ENCODE data around the gene ATP6V1D.
"Not testable (repeated sequence)": the region's sequence is repeated elsewhere in the genome, so short reads cannot be mapped to it uniquely, and the experiment has no call there.

Gene ATP6V1D

GRCh38 chr14:67359775-67360469 lies at the start of gene ATP6V1D, which contains the start of gene EIF2S1:
ATP6V1D (minus strand) TSS chr14:67359804; CDS start chr14:67359698, 106 bp downstream.
EIF2S1 (plus strand) TSS chr14:67360328; CDS start chr14:67364768, 4,440 bp downstream.
- Histone ChIP-seq H3K9me3 (replicated peaks; ENCODE audit: insufficient read depth, low read length) (no peaks in the 10 kb centered on the region), H3F3A (ENCODE audit: insufficient read depth, low read length) (peaks cover 19% of the 10 kb centered on the region), H3K9ac (ENCODE audit: low read length) (peak within 1 kb of the TSS; percentile 94), H3K4me3 (ENCODE audit: low read length) (peak within 1 kb of the TSS; percentile 87), H2AFZ (ENCODE audit: low read length) (peak within 1 kb of the TSS; percentile 57), H3K36me3 (replicated peaks; ENCODE audit: insufficient read depth, low read length) (no peaks in the 10 kb centered on the region), H3K79me2 (ENCODE audit: low read length) (peaks cover 89% of the 10 kb centered on the region), H3K27ac (ENCODE audit: low read length) (peak within 1 kb of the TSS; percentile 80), H3K4me2 (ENCODE audit: low read depth, low read length) (peak within 1 kb of the TSS; percentile 72), H3K9me2 (replicated peaks; ENCODE audit: insufficient read depth, low read length) (no peaks in the 10 kb centered on the region), H3K4me1 (ENCODE audit: low read length) (peaks cover 5% of the 10 kb centered on the region; the same call in 1 of the 2 replicates), H4K20me1 (ENCODE audit: insufficient read depth, low read length) (no peaks in the 10 kb centered on the region), H3K27me3 (replicated peaks; ENCODE audit: insufficient read depth, low read length) (no peaks in the 10 kb centered on the region)
- peak; percentile 90 for TF ChIP-seq CTCF (IDR thresholded peaks at IDR 0.05; ENCODE audit: low read length)
- TF ChIP-seq EZH2 (optimal IDR thresholded peaks at IDR 0.05; ENCODE audit: low read depth, low read length): no peak
- TF ChIP-seq EZH2phosphoT487 (IDR thresholded peaks at IDR 0.05; ENCODE audit: low read length): no peak
- peak; percentile 96 for DNase-seq

DNA sequence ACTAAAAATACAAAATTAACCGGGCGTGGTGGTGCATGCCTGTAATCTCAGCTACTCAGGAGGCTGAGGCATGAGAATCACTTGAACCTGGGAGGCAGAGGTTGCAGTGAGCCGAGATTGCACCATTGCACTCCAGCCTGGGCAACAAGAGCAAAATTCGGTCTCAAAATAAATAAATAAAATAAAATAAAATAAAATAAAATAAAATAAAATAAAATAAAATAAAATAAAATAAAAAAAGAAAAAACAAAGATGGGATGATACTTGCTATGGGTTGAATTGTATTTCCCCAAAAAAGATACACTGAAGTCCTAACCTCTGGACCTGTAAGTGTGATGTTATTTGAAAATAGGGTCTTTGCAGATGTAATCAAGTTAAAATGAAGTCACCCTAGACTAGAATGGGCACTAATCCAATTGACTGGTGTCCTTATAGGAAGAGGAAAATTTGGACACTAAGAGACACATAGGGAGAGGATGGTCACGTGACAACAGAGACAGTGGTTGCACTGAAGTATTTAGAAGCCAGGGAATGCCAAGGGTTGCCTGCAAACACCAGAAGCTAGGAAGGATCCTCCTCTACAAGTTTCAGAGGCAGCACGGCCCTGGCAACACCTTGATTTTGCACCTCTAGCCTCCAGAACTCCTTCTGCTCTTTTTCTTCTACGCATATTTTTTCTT lies 48.7 kb upstream of the ATP6V1D start:
- not testable (repeated sequence) for H4K20me1 ChIP-seq (ENCODE audit: insufficient read depth, low read length); H3K36me3 ChIP-seq (replicated peaks; ENCODE audit: insufficient read depth, low read length); H3K79me2 ChIP-seq (ENCODE audit: low read length); DNase-seq; H3K27me3 ChIP-seq (replicated peaks; ENCODE audit: insufficient read depth, low read length); H3K4me3 ChIP-seq (ENCODE audit: low read length); H3K4me1 ChIP-seq (ENCODE audit: low read length); H3K27ac ChIP-seq (ENCODE audit: low read length); H3K9me3 ChIP-seq (replicated peaks; ENCODE audit: insufficient read depth, low read length); H3K9ac ChIP-seq (ENCODE audit: low read length); H3K9me2 ChIP-seq (replicated peaks; ENCODE audit: insufficient read depth, low read length); H2AFZ ChIP-seq (ENCODE audit: low read length); H3F3A ChIP-seq (ENCODE audit: insufficient read depth, low read length); H3K4me2 ChIP-seq (ENCODE audit: low read depth, low read length)

DNA sequence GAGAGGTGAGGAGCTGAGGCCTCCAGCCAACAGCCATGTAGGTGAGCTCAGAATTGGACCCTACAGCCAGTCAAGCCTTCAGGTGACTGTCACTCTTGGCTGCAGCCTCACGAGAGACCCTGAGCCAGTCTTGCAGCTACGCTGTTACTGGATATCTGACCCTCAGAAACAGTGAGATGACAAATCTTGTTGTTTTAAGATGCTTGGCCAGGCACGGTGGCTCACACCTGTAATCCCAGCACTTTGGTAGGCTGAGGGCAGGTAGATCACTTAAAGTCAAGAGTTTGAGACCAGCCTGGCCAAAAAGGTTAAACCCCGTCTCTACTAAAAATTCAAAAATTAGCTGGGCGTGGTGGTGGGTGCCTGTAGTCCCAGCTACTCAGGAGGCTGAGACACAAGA lies 46.2 kb upstream of the ATP6V1D start:
- H3K4me1 ChIP-seq (ENCODE audit: low read length): no peaks in the 10 kb centered on the region
- H2AFZ ChIP-seq (ENCODE audit: low read length): no peak overlapping the region
- no peak for DNase-seq
- no peaks in the 10 kb centered on the region for H3K9me2 ChIP-seq (replicated peaks; ENCODE audit: insufficient read depth, low read length)
- no peaks in the 10 kb centered on the region for H3F3A ChIP-seq (ENCODE audit: insufficient read depth, low read length)
- H3K9me3 ChIP-seq (replicated peaks; ENCODE audit: insufficient read depth, low read length): no peaks in the 10 kb centered on the region
- no peaks in the 10 kb centered on the region for H3K79me2 ChIP-seq (ENCODE audit: low read length)
- TF ChIP-seq EZH2 (optimal IDR thresholded peaks at IDR 0.05; ENCODE audit: low read depth, low read length) (no peak), EZH2phosphoT487 (IDR thresholded peaks at IDR 0.05; ENCODE audit: low read length) (no peak), CTCF (IDR thresholded peaks at IDR 0.05; ENCODE audit: low read length) (no peak)
- no peak overlapping the region for H3K27ac ChIP-seq (ENCODE audit: low read length)
- H3K27me3 ChIP-seq (replicated peaks; ENCODE audit: insufficient read depth, low read length): no peaks in the 10 kb centered on the region
- H4K20me1 ChIP-seq (ENCODE audit: insufficient read depth, low read length): no peaks in the 10 kb centered on the region
- H3K4me3 ChIP-seq (ENCODE audit: low read length): no peak overlapping the region
- H3K4me2 ChIP-seq (ENCODE audit: low read depth, low read length): no peak overlapping the region
- no peaks in the 10 kb centered on the region for H3K36me3 ChIP-seq (replicated peaks; ENCODE audit: insufficient read depth, low read length)
- no peak overlapping the region for H3K9ac ChIP-seq (ENCODE audit: low read length)

DNA sequence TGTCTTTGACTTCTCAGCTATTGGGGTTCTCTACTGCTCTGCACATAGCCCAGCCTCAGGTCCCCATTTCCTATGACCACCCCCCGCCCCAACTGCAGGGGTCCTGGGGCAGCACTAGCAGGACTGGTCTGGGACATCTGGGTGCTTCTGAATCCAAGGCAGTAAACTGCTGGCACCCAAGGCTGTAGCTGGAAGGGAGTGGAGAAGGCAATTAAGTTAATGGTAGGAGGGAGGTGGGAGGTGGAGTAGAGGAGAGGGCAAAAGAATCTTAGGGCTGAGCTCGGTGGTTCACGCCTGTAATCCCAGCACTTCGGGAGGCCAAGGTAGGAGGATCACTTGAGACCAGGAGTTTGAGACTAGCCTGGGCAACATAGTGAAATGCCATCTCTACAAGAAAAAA lies 40.8 kb upstream of the ATP6V1D start:
- Histone ChIP-seq H3K36me3 (replicated peaks; ENCODE audit: insufficient read depth, low read length) (no peaks in the 10 kb centered on the region), H3K79me2 (ENCODE audit: low read length) (no peaks in the 10 kb centered on the region), H3K27me3 (replicated peaks; ENCODE audit: insufficient read depth, low read length) (no peaks in the 10 kb centered on the region), H3K9me3 (replicated peaks; ENCODE audit: insufficient read depth, low read length) (no peaks in the 10 kb centered on the region), H2AFZ (ENCODE audit: low read length) (no peak overlapping the region), H3F3A (ENCODE audit: insufficient read depth, low read length) (no peaks in the 10 kb centered on the region), H3K4me3 (ENCODE audit: low read length) (no peak overlapping the region), H3K9me2 (replicated peaks; ENCODE audit: insufficient read depth, low read length) (no peaks in the 10 kb centered on the region), H4K20me1 (ENCODE audit: insufficient read depth, low read length) (no peaks in the 10 kb centered on the region), H3K9ac (ENCODE audit: low read length) (no peak overlapping the region), H3K4me1 (ENCODE audit: low read length) (no peaks in the 10 kb centered on the region), H3K27ac (ENCODE audit: low read length) (no peak overlapping the region), H3K4me2 (ENCODE audit: low read depth, low read length) (no peak overlapping the region)
- no peak for TF ChIP-seq CTCF (IDR thresholded peaks at IDR 0.05; ENCODE audit: low read length)
- no peak for TF ChIP-seq EZH2phosphoT487 (IDR thresholded peaks at IDR 0.05; ENCODE audit: low read length)
- no peak for TF ChIP-seq EZH2 (optimal IDR thresholded peaks at IDR 0.05; ENCODE audit: low read depth, low read length)
- no peak for DNase-seq
